Pancreas (tissue), 10 donors: ENCODE data around the gene SELL. TPM values are rescaled to one million over a fixed set of nuclear protein-coding genes. Genes with fewer than 3 reads are reported as not detected.

Experiments used
- ATAC-seq, 4 donors: fragments of 200-7000 bp; cut with Tn5 transposase; one replicate each; pipeline versions ENCODE4 v1.8.0 to v1.9.1; 2020; ENCODE audit warnings: mild to moderate bottlenecking in 4 of 4, moderate library complexity in 4 of 4
- DNase-seq, 6 donors: peaks; one replicate each; pipeline ENCODE4 v3.0.0-alpha.2; 2020
- FAIRE-seq: peaks from 2 replicates; lab custom pipeline; 2012; peaks lifted over from hg19 to GRCh38; lab: Jason Lieb, UNC
- H3K27ac ChIP-seq, 4 donors: fragments of 200-600 bp; sonication (generic); 1 replicate in 3 of 4; 2 replicates in 1 of 4; pipeline versions ENCODE4 v1.5.0 to v1.8.0; 2020
- H3K27me3 ChIP-seq, 4 donors: fragments of 200-600 bp; one replicate each; pipeline ENCODE4 v1.8.0; 2021
- H3K36me3 ChIP-seq, 3 donors: fragments of 200-600 bp; sonication (generic) in 1 of 3; one replicate each; pipeline versions ENCODE4 v1.5.0 to v1.8.0; 2020 to 2021
- H3K4me1 ChIP-seq, 3 donors: fragments of 200-600 bp; one replicate each; pipeline ENCODE4 v1.8.0; 2021
- H3K4me3 ChIP-seq, 4 donors: fragments of 200-600 bp; sonication (generic) in 2 of 4; one replicate each; pipeline versions ENCODE4 v1.5.0 to v1.8.0; 2020 to 2021
- H3K9me3 ChIP-seq, 4 donors: fragments of 200-600 bp; one replicate each; pipeline ENCODE4 v1.8.0; 2021
- WGBS, 2 donors: extraction: QIAGEN DNeasy Blood & Tissue Kit; methylation state at CpG; one replicate each; pipeline ENCODE4 v1.1.7; 2013; 5-methylcytosine and 5-hydroxymethylcytosine counted together
- intact Hi-C, 3 donors: fragments of 100-400 bp; cut with DNase I; formaldehyde crosslinking; loops; one replicate each; pipeline versions ENCODE4 v1.11.1 to v1.14.2; 2022
- polyA plus RNA-seq, 2 donors: library from polyadenylated mRNA; stranded (reverse); fragments of 200-250 nt; gene quantifications; one replicate each; pipeline ENCODE4 v1.2.3, GENCODE V29; 2013
- total RNA-seq, 6 donors: library from RNA; stranded (reverse); fragmentation: NEBNext Ultra II Directional in 4 of 6; extraction: Animal tissue kit (Norgen Biotek cat#: 25700) in 4 of 6; gene quantifications; one replicate each; pipeline versions ENCODE4 v1.2.1 to v1.2.4, GENCODE V29; 2021 to 2023
- TF ChIP-seq, protein P1 (sequence below), 4 donors: fragments of 200-600 bp; sonication (generic) in 3 of 4; IDR thresholded peaks; one replicate each; pipeline versions ENCODE4 v1.5.0 to v1.8.0; 2021; ENCODE audit warnings: antibody characterized with exemption in 4 of 4
- donor health status: healthy with polysubstance abuse.
- donor health status: DM: no; HTN: no; CAD: no; lungs with moderate emphysema.
- donor health status: DM: no; HTN: no; CAD: no.
- donor health status: control.
- donor health status: control.
- donor health status: Bipolar disorder and iron deficiency.
- donor health status: DM: yes; HTN: yes; CAD: no.
- donor health status: DM: no; HTN: no; CAD: no.
- donor health status: DM: no; HTN: no; CAD: no.
- donor health status: DM: yes; HTN: yes; CAD: no.

Gene SELL
- total and polyA plus RNA-seq, 8 donors = 0.23 to 2.9 (median 0.87) TPM

- TF ChIP-seq, protein P1, sequence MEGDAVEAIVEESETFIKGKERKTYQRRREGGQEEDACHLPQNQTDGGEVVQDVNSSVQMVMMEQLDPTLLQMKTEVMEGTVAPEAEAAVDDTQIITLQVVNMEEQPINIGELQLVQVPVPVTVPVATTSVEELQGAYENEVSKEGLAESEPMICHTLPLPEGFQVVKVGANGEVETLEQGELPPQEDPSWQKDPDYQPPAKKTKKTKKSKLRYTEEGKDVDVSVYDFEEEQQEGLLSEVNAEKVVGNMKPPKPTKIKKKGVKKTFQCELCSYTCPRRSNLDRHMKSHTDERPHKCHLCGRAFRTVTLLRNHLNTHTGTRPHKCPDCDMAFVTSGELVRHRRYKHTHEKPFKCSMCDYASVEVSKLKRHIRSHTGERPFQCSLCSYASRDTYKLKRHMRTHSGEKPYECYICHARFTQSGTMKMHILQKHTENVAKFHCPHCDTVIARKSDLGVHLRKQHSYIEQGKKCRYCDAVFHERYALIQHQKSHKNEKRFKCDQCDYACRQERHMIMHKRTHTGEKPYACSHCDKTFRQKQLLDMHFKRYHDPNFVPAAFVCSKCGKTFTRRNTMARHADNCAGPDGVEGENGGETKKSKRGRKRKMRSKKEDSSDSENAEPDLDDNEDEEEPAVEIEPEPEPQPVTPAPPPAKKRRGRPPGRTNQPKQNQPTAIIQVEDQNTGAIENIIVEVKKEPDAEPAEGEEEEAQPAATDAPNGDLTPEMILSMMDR (IDR thresholded peaks at IDR 0.05) = no peak
- Histone ChIP-seq H3K36me3 (no peaks in the 10 kb centered on the region), H3K4me1 (no peaks in the 10 kb centered on the region), H3K27me3 (peaks cover 0 to 3% (median 0%) of the 10 kb centered on the region in 4 donors), H3K9me3 (no peaks in the 10 kb centered on the region), H3K4me3 (no peak overlapping the region), H3K27ac (no peak overlapping the region)
- FAIRE-seq (no peak), ATAC-seq (no peak), DNase-seq (no peak)
- intact Hi-C loops = no loop called here
- 72 to 95% methylated on average over 2 of the region's 2 CpGs for WGBS, 2 donors
Observed at GRCh38 chr1:169653873-169654272, 57.5 kb downstream of the SELL start.

DNA sequence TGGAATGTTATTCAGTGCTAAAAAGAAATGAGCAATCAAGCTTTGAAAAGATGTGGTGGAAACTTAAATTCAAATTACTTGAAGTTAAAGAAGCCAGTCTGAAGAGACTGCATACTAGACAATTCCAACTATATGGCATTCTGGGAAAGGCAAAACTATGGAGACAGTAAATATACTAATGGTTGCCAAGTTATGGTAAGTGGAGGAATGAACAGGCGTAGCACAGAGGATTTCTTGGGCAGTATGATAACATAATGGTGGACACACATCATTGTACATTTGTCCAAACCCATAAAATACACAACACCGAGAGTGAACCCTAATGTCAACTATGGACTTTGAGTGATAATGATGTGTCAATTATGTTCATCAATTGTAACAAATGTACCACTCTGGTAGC, 60.4 kb downstream of the SELL start:
- TF ChIP-seq, protein P1 (IDR thresholded peaks at IDR 0.05) = no peak
- no peaks in the 10 kb centered on the region for H3K4me1 ChIP-seq
- no peaks in the 10 kb centered on the region for H3K36me3 ChIP-seq
- intact Hi-C loops = no loop called here
- no peak overlapping the region for H3K27ac ChIP-seq
- no peak overlapping the region for H3K4me3 ChIP-seq
- H3K27me3 ChIP-seq = peaks cover 0 to 3% (median 0%) of the 10 kb centered on the region in 4 donors
- DNase-seq (no peak), FAIRE-seq (no peak), ATAC-seq (no peak)
- no peaks in the 10 kb centered on the region for H3K9me3 ChIP-seq
- WGBS, 2 donors = 62 to 68% methylated on average over 2 of the region's 2 CpGs

- H3K9me3 ChIP-seq = no peaks in the 10 kb centered on the region
- no peak overlapping the region for H3K27ac ChIP-seq
- no peak overlapping the region for H3K4me3 ChIP-seq
- WGBS, 2 donors = 32 to 37% methylated on average over 4 of the region's 4 CpGs
- FAIRE-seq = no peak
- peaks cover 0 to 3% (median 0%) of the 10 kb centered on the region in 4 donors for H3K27me3 ChIP-seq
- intact Hi-C loops = no loop called here
- no peak for ATAC-seq
- TF ChIP-seq, protein P1 (IDR thresholded peaks at IDR 0.05) = no peak
- DNase-seq = no peak
- H3K36me3 ChIP-seq = no peaks in the 10 kb centered on the region
- no peaks in the 10 kb centered on the region for H3K4me1 ChIP-seq
Observed at GRCh38 chr1:169650551-169650950, 60.9 kb downstream of the SELL start.

DNA sequence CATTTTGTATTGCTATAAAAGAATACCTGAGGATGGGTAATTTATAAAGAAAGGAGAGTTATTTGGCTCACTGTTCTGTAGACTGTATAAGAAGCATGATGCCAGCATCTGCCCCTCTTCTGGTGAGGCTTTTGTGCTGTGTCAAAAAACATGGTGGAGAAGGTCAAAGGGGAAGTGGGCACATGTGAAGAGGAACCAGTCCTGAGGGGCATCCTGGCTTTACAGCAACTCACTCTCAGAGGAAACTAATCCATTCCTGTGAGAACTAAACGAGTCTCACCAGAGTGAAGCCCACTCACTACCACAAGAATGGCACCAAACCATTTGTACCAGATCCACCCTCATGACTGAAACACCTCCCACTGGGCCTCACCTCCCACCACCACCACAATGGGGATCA, 62.7 kb downstream of the SELL start:
- H3K27ac ChIP-seq = no peak overlapping the region
- intact Hi-C loops = no loop called here
- H3K4me3 ChIP-seq = no peak overlapping the region
- H3K27me3 ChIP-seq = no peaks in the 10 kb centered on the region
- DNase-seq (no peak), ATAC-seq (no peak), FAIRE-seq (no peak)
- H3K9me3 ChIP-seq = no peaks in the 10 kb centered on the region
- no peaks in the 10 kb centered on the region for H3K4me1 ChIP-seq
- 32 to 79% methylated on average over 1 of the region's 1 CpG for WGBS, 2 donors
- TF ChIP-seq, protein P1 (IDR thresholded peaks at IDR 0.05) = no peak
- H3K36me3 ChIP-seq = no peaks in the 10 kb centered on the region

DNA sequence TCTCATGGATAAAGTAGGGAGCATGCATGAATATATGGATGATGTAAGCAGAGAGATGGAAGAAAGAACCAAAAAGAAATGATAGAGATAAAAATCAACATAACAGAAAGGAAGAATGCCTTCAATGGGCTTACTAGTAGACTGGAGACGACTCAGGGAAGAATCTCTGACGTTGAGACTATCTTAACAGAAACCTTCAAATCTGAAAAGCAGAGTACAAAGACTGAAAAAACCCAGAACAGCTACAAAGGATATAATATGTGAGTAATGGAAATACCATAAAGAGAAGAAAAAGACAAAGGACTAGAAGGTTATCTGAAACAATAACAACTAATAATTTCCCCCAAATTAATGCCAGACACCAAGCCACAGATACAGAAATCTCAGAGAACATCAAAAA, 63.2 kb downstream of the SELL start:
- ATAC-seq (no peak), FAIRE-seq (no peak), DNase-seq (no peak)
- WGBS, 2 donors = 45 to 46% methylated on average over 2 of the region's 2 CpGs
- H3K27me3 ChIP-seq = no peaks in the 10 kb centered on the region
- intact Hi-C loops = no loop called here
- no peak overlapping the region for H3K4me3 ChIP-seq
- TF ChIP-seq, protein P1 (IDR thresholded peaks at IDR 0.05) = no peak
- H3K36me3 ChIP-seq = no peaks in the 10 kb centered on the region
- H3K4me1 ChIP-seq = no peaks in the 10 kb centered on the region
- H3K9me3 ChIP-seq = no peaks in the 10 kb centered on the region
- no peak overlapping the region for H3K27ac ChIP-seq
